HG03135 (cell line): ENCODE results near the gene TBC1D14.

Source experiments
- ATAC-seq: cut with Tn5 transposase; IDR thresholded peaks from one replicate; pipeline ENCODE4 v1.9.1; 2021; ENCODE audit warnings: mild to moderate bottlenecking, moderate library complexity; ENCODE audit not compliant: unreplicated experiment

TBC1D14 gene

GRCh38 chr4:7034262-7035081 lies 124.8 kb downstream of the TBC1D14 start:
- ATAC-seq, result no peak

GRCh38 chr4:7037425-7037824 lies 127.8 kb downstream of the TBC1D14 start:
- no peak for ATAC-seq

GRCh38 chr4:7040765-7041164 lies 131.1 kb downstream of the TBC1D14 start:
- ATAC-seq, result no peak

- ATAC-seq, result no peak
Observed at GRCh38 chr4:7041246-7041645, 131.6 kb downstream of the TBC1D14 start.

GRCh38 chr4:7041801-7042502 lies 132.3 kb downstream of the TBC1D14 start:
- no peak for ATAC-seq

GRCh38 chr4:7042503-7043283 lies 133.1 kb downstream of the TBC1D14 start:
- peak; percentile 80 for ATAC-seq

GRCh38 chr4:7043284-7044136 lies 133.9 kb downstream of the TBC1D14 start, which contains the start of gene TADA2B:
Gene TADA2B, plus strand, starts transcription at chr4:7043372. Its CDS starts 208 bp downstream, at chr4:7043580.
- peak; percentile 30 for ATAC-seq

GRCh38 chr4:7044137-7044930 lies 134.7 kb downstream of the TBC1D14 start:
- no peak for ATAC-seq

GRCh38 chr4:7045553-7045952 lies 135.9 kb downstream of the TBC1D14 start:
- no peak for ATAC-seq

- no peak for ATAC-seq
Observed at GRCh38 chr4:7045961-7046921, 136.6 kb downstream of the TBC1D14 start.

GRCh38 chr4:7046971-7047370 lies 137.3 kb downstream of the TBC1D14 start:
- no peak for ATAC-seq

GRCh38 chr4:7048642-7049041 lies 139.0 kb downstream of the TBC1D14 start:
- no peak for ATAC-seq

- no peak for ATAC-seq
Observed at GRCh38 chr4:7049295-7049694, 139.7 kb downstream of the TBC1D14 start.

GRCh38 chr4:7049739-7050138 lies 140.1 kb downstream of the TBC1D14 start:
- no peak for ATAC-seq

- no peak for ATAC-seq
Observed at GRCh38 chr4:7050481-7051143, 141.0 kb downstream of the TBC1D14 start.

GRCh38 chr4:7051144-7051495 lies 141.5 kb downstream of the TBC1D14 start:
- ATAC-seq, result no peak

GRCh38 chr4:7051905-7052304 lies 142.3 kb downstream of the TBC1D14 start:
- no peak for ATAC-seq

- ATAC-seq, result no peak
Observed at GRCh38 chr4:7052313-7052712, 142.7 kb downstream of the TBC1D14 start.
